Stimulated activated CD8-positive, alpha-beta memory T cell treated with anti-CD3 and anti-CD28 coated beads, Interleukin-12 subunit alpha, Interleukin-12 subunit beta, amount 100 ng/mL, for 24 hours (primary cell): ENCODE measurements around the gene FOSB.

ENCODE experiments used
- DNase-seq: peaks from one replicate; pipeline ENCODE4 v3.0.0-alpha.2; 2020; ENCODE audit errors: extremely low read depth

FOSB gene

DNA sequence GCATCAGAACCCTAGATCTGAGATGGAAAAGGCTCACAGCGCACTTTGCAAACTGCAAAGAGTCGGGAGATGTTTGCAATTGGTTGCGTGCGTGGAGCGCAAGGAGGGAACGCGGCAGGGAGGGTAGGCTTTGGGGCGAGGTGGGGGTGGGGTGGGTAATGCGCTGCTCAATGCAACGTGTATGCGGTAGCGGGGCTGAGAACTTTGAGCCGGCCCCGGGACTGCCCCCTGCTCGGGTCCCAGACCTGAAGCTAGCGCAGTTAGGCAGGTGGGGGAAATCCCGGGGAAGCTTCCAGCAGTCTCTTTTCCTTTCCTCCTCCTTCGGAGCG lies 971 bp downstream of the FOSB start:
- DNase-seq, result no peak

DNA sequence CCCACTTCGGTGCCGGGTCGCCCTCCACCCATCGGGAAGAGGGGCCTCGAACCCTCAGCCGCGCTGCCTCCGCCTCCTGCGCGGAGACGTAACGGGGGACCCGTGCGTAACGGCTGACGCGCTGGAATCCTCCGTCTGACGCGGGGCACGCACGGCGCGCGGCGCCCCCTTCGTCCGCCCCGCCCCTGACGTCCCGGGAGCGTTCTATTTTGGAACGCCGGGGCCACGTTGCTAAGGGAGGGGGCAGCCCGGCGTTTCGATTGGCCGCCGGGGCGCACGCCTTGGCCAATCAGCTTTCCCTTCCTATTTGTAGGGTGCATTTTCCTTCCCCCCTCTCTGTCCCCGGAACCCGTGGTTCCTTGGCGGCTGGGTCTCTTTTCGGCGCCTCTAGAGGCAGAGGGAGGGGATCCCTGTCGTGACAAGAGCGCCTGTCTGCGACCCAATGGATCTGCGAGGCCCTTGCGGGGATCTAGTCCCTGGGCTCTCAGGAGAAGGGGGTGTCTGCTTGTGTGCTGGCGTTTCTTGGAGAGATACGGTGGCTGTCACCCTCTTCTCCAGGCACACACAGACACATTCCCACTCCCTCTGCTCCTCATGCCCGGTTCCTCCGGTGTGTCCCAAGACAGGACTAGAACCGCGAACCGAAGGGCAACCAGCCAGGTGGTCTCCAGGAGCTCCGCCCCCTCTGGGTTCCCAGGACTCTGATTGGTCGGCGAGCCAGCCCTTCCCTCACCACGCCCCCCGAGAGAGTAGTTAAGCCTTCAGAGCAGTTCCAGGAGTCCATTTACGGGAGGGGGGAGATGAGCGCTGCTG lies 1.5 kb downstream of the FOSB start:
- peak; percentile 77 for DNase-seq

DNA sequence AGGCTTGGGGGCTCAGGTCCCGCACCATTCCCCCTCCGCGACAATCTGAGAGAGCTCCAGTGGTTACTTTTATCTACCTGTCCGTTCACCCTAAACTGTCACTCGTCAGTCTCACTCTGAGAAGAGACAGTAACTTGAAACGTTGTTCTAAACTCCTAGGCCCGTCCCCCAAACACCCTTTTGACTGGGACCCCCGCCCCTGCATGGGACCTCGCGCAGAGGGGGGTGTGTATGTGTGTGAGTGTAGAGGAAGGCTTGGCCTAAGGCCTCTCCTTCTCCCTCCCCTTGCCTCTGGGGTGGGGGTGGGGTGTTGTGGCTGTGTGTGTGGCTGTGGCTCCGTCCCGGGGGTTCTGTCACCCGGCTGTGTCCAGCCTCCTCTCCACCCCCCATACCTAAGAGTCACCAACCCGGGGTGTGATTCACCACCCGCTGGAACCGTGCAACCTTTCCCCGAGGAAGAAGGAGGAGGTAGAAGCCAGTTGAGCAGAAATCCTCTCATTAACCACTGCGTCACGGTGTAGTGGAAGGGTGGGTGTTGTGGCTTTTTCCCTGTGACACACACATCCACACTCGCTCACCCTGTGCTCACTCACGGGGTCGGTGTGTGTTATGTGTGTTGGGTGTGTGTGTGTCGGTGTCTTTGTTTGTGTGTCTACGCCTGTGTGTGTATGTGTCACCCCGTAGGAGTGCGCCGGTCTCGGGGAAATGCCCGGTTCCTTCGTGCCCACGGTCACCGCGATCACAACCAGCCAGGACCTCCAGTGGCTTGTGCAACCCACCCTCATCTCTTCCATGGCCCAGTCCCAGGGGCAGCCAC lies 2.4 kb downstream of the FOSB start:
- no peak for DNase-seq

DNA sequence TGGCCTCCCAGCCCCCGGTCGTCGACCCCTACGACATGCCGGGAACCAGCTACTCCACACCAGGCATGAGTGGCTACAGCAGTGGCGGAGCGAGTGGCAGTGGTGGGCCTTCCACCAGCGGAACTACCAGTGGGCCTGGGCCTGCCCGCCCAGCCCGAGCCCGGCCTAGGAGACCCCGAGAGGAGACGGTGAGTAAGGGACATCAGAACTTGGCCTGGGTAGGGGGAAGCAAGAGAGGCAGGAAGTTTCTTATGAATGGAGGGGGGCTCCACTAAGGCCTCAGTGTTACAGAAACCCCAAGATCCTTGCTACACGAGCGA lies 2.9 kb downstream of the FOSB start:
- no peak for DNase-seq

DNA sequence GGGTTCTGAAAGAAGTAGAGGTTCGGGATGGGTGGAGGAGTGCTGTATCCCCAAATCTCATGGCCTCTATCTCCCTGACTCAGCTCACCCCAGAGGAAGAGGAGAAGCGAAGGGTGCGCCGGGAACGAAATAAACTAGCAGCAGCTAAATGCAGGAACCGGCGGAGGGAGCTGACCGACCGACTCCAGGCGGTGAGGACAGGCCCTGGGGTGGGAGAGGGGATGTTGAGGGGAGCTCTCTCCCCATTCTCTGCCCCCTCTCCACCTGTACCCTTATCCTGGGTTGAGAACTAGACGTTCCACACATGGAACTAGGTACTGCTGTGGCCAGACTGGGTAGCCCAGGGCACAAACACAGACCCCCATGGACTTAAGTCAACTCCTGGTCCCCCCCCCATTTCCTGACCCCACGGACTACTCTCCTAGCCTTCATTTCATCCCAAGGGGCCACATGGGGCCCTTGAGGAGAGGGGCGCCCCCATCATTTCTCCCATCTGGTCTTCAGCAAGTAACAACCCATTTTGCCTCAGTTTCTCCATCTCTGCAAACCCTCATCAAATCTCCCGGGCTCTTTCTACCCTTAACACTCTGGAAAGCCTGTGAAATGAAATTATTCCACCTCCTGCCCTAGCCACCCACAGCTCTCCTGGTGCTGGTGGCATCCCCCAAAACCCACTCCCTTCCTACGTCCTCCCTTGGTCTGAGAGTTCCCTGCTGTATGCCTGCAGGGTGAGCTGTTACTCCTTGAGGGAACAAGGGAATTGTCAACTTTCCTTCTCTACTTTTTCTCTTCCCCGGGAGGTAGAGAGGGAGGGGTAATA lies 3.5 kb downstream of the FOSB start:
- no peak for DNase-seq

DNA sequence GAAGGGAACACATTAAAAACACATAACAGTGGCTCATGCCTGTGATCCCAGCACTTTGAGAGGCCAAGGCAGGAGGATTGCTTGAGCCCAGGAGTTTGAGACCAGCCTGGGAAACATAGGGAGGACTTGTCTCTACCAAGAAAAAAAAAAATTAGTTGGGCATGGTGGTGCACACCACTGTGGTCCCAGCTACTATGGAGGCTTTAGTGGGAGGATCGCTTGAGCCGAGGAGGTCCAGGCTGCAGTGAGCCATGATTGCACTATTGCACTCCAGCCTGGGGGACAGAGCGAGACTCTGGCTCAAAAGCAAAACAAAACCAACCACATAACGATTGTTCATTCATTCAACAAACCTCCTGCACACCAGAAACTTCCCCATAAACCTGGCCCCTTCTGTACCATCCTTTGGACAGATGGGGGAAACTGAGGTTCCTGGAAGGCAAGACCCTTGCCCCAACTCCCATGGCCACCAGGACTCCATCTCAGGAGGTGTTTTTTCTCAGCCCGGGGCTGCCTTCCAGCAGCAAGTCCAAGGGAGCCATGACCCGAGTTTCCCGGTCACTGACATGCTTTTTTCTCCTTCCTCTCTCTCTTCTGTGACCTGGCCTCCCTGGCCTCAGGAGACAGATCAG lies 4.3 kb downstream of the FOSB start:
- no peak for DNase-seq

DNA sequence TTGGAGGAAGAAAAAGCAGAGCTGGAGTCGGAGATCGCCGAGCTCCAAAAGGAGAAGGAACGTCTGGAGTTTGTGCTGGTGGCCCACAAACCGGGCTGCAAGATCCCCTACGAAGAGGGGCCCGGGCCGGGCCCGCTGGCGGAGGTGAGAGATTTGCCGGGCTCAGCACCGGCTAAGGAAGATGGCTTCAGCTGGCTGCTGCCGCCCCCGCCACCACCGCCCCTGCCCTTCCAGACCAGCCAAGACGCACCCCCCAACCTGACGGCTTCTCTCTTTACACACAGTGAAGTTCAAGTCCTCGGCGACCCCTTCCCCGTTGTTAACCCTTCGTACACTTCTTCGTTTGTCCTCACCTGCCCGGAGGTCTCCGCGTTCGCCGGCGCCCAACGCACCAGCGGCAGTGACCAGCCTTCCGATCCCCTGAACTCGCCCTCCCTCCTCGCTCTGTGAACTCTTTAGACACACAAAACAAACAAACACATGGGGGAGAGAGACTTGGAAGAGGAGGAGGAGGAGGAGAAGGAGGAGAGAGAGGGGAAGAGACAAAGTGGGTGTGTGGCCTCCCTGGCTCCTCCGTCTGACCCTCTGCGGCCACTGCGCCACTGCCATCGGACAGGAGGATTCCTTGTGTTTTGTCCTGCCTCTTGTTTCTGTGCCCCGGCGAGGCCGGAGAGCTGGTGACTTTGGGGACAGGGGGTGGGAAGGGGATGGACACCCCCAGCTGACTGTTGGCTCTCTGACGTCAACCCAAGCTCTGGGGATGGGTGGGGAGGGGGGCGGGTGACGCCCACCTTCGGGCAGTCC lies 5.0 kb downstream of the FOSB start:
- DNase-seq, result no peak

DNA sequence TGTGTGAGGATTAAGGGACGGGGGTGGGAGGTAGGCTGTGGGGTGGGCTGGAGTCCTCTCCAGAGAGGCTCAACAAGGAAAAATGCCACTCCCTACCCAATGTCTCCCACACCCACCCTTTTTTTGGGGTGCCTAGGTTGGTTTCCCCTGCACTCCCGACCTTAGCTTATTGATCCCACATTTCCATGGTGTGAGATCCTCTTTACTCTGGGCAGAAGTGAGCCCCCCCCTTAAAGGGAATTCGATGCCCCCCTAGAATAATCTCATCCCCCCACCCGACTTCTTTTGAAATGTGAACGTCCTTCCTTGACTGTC lies 5.5 kb downstream of the FOSB start:
- no peak for DNase-seq

DNA sequence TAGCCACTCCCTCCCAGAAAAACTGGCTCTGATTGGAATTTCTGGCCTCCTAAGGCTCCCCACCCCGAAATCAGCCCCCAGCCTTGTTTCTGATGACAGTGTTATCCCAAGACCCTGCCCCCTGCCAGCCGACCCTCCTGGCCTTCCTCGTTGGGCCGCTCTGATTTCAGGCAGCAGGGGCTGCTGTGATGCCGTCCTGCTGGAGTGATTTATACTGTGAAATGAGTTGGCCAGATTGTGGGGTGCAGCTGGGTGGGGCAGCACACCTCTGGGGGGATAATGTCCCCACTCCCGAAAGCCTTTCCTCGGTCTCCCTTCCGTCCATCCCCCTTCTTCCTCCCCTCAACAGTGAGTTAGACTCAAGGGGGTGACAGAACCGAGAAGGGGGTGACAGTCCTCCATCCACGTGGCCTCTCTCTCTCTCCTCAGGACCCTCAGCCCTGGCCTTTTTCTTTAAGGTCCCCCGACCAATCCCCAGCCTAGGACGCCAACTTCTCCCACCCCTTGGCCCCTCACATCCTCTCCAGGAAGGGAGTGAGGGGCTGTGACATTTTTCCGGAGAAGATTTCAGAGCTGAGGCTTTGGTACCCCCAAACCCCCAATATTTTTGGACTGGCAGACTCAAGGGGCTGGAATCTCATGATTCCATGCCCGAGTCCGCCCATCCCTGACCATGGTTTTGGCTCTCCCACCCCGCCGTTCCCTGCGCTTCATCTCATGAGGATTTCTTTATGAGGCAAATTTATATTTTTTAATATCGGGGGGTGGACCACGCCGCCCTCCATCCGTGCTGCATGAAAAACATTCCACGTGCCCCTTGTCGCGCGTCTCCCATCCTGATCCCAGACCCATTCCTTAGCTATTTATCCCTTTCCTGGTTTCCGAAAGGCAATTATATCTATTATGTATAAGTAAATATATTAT lies 6.1 kb downstream of the FOSB start:
- no peak for DNase-seq

DNA sequence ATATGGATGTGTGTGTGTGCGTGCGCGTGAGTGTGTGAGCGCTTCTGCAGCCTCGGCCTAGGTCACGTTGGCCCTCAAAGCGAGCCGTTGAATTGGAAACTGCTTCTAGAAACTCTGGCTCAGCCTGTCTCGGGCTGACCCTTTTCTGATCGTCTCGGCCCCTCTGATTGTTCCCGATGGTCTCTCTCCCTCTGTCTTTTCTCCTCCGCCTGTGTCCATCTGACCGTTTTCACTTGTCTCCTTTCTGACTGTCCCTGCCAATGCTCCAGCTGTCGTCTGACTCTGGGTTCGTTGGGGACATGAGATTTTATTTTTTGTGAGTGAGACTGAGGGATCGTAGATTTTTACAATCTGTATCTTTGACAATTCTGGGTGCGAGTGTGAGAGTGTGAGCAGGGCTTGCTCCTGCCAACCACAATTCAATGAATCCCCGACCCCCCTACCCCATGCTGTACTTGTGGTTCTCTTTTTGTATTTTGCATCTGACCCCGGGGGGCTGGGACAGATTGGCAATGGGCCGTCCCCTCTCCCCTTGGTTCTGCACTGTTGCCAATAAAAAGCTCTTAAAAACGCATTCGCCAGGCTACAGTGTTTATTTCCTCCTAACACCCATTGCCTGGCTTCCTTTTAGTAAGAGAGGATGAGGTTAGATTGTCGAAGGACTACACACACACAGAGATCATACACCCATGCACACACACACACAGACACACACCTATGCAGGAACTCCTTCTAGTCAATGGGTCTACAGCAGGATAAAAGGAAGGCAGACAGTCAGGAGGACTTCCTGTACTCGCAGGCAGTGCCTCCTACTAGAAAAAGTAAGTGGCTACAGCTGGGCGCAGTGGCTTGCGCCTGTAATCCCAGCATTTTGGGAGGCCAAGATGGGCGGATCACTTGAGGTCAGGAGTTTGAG lies 7.1 kb downstream of the FOSB start:
- DNase-seq, result no peak

DNA sequence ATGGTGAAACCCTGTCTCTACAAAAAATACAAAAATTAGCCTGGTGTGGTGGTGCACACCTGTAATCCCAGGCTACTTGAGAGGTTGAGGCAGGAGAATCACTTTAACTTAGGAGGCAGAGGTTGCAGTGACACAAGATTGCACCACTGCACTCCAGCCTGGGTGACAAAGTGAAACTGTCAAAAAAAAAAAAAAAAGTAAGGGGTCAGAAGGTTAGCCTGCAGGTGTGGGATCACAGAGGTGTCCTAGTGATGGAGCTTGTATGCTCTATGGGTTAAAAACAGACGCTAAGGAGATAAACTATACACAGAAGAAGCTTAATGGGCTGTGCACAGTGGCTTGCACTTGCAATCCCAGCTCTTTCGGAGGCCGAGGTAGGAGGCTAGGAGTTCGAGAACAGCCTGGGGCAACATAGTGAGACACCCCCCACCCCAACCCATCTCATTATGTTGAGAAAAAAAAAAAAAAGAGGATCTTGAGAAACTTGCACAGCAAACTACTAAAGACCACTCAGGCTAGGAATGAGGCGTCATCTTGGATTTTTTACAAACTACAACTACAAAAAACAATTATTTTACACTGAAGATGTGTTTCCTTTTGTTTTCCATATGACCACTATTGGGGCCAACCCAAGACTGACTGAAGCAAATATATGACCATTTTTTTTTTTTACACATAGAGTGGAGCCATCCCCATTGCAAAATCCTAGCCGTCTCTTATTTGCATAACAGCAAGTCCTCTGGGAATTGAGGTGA lies 7.9 kb downstream of the FOSB start:
- DNase-seq, result no peak

DNA sequence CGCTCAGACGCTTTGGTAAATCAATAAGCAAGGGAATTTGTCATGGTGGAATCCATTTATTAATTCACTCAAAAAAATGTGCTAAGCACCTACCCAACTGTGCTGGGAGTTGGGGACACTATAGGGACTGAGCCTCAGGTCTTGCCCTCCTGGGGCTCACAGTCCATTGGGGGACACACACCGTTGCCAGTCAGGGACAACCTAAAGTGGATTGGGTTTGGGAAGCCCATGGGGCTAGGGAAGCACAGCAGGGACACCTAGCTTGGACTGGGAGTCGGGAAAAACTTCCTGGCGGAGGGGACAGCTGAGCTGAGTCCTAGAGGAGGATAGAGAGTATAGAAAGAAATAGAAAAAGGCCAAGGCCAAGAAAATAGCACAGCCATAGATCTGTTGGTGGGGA lies 8.5 kb downstream of the FOSB start:
- DNase-seq, result no peak

DNA sequence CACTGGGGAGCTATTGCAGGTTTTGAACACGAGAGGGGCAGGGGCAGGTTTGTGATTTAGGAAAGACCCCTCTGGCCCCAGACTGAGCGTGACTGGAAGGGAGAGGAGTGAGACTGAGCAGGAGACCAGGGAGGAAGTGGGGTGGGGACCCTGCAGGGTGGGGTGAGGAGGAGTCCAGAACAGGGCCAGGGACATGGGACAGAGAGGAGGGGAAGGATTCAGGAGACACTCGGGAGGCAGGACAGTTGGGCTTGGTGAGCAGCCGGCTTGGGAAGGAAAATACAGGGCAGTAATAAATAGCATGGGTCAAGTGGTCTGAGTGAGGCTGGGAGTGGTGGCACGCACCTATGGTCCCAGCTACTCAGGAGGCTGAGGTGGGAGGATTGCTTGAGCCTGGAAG lies 9.4 kb downstream of the FOSB start:
- DNase-seq, result no peak

DNA sequence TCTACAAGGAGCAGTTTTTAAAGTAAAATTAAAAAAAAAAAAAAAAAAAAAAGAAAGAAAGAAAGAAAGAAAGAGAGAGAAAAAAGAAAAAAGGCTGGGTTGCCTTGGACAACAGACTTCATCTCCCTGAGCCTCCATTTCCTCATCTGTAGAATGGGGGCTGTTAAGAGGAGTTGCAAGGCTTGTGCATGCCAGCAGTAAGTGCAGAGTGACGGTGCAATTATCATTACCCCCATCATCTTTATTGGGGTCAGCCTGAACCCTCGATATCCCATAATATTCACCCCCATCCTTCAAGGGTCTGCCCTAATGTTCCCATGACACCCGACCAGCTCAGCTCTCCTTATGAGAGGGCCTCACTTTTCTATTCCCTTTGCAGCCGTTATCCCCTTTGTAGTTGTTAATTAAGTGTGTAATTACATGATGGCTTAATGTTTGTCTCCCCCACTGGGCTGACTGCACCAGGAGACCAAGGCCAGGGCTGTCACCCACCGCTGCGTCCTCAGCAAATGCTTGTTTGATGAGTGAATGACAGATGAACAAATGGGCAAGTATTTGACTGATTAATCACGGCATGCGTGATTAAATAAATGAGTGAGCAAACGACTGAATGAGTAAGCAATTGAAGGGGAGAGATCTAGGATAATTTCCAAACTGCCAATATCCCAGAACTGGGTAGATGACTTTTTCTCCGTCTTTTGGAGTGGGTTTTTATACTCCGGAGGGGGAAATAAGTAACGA lies 10.1 kb downstream of the FOSB start:
- no peak for DNase-seq

DNA sequence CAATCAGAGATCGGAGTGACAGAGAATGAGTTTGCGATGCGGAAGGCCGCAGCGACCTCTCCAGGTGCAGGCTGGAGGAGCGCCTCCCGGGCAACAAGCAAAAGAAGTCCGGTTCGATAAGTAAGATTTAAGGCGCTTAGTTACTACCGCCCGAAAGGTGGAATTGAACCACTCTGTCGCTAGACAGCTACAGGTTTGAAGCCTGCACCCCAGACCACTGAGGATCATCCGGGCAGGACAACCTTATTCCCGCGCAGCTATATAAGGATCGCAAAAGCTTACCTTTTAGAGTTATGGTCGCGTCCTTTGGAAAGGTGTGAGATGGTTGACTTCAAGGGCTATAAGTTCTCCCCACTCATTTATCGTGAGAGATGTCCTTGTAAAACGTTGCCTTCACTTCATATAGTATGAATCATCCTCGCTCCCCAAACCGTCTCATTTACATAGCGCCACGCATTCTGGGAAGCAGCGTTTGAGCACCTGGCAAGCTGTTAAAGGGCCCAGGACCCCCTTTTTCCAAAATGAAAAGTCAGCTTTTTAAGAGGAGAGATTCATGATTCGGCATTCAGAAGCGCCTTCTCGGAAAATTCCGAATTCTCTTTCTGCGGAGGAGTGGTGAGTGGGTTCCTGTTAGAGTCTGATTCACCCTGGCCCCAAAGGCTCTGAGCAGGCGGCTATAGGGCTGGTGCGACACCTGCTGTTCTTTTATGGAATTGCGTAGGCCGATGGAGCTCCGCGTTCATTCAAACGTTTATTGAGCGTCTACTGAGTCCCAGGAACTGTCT lies 10.8 kb downstream of the FOSB start:
- DNase-seq, result peak; percentile 71

DNA sequence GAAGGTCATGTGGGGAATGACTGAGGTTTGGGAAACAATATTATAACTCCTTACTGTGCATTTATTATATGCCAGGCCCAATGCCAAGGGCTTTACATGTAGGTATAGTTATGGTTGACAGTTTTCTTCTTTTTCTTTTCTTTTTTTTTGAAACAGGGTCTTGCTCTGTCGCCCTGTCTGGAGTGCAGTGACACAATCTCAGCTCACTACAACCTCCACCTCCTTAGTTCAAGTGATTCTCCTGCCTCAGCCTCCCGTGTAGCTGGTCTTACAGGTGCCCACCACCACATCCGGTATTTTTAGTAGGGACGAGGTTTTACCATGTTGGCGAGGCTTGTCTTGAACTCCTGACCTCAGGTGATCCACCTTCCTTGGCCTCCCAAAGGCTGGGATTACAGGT lies 15.2 kb downstream of the FOSB start:
- DNase-seq, result no peak

DNA sequence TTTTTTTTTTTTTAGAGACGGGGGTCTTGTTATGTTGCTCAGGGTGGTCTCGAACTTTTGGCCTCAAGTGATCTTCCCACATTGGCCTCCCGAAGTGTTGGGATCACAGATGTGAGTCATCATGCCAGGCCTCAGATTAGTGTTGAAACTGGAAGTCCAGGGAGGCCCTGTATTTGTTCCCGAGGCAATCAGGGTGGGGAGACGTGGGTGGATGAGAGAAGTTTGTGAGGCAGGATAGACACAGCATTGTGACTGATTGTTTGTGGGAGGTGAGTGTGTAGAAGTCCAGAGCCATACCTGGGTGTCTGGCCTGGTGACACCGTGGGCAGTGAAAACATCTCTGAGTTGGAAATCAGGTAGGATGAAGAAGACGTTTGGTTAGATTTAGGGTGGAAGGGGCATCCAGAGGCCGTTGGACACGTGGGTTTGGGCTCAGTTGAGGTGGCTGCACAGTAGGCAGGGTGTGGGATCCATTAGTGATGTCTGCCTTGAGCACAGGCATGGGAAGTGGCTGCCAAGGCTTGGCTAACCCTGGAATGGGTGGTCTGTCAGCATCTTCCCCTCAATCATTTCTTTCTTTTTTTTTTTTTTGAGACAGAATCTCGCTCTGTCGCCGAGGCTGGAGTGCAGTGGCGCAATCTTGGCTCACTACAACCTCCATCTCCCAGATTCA lies 16.6 kb downstream of the FOSB start:
- DNase-seq, result no peak
